VCaP (cell line): ENCODE results near the gene PHLDB2.

Experiments used
- H3K27ac ChIP-seq: fragments of 450-650 bp; 2 replicates; pipeline ENCODE4 v1.5.1; 2017
- TF ChIP-seq, protein P1 (sequence below): fragments of 450-650 bp; conservative IDR thresholded peaks from 2 replicates; pipeline ENCODE4 v1.5.1; 2017; ENCODE audit warnings: mild to moderate bottlenecking, moderate library complexity

PHLDB2 gene

DNA sequence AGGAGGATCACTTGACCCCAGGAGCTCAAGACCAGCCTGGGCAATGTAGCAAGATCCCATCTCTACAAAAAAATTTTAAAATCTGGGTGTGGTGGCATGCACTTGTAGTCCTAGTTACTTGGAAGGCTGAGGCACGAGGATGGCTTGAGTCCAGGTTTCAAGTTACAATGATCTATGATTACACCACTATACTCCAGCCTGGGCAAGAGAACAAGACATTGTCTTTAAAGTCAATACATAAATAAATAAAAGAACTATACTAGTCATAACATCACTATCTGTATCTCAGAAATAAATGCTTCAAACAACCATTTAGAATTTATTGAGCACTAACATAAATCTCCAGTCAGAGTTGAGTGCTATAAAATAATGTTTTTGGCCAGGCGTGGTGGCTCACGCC, 8.5 kb upstream of the PHLDB2 start:
- TF ChIP-seq, protein P1, sequence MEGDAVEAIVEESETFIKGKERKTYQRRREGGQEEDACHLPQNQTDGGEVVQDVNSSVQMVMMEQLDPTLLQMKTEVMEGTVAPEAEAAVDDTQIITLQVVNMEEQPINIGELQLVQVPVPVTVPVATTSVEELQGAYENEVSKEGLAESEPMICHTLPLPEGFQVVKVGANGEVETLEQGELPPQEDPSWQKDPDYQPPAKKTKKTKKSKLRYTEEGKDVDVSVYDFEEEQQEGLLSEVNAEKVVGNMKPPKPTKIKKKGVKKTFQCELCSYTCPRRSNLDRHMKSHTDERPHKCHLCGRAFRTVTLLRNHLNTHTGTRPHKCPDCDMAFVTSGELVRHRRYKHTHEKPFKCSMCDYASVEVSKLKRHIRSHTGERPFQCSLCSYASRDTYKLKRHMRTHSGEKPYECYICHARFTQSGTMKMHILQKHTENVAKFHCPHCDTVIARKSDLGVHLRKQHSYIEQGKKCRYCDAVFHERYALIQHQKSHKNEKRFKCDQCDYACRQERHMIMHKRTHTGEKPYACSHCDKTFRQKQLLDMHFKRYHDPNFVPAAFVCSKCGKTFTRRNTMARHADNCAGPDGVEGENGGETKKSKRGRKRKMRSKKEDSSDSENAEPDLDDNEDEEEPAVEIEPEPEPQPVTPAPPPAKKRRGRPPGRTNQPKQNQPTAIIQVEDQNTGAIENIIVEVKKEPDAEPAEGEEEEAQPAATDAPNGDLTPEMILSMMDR: no peak
- no peak overlapping the region for H3K27ac ChIP-seq

DNA sequence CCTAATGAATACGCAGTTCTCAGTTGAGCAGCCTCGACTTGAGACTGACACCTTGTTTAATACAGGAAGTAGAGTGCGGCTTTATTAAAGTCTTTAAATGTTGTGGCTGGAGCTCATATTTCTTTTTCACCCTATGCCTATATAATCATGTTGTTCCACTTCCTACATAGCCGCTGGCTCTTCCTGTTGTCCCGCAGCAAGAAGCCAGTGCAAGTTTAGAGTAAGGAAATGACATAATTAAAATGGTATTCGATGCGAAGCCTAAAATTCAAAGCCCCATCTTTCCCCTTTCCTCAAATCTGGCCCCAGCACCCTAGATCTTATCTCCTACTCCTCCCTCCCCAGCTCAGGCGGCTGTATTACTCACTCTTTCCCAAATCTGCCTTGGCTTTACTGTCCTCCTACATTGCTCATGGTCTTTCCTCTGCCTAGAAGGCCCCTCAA, 7.5 kb upstream of the PHLDB2 start:
- TF ChIP-seq, protein P1: no peak
- H3K27ac ChIP-seq: peak overlapping the region; percentile 24

DNA sequence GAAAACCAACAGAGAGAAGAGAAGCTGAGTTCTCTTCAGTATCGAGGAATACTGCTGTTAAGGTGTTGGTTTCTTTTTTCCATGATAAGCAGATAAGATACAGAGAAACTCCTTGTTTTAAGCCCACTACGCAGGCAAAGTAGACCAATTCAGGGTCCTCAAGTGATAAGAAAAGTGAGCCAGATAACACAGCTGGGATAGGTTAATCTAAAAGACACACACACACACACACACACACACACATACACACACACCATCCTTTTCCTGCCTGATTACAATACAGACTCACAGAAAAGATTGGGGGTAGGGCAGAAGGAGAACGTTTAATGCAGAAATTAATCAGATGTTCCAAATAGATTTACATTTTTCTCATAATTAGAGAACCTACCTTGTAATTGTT, 6.5 kb upstream of the PHLDB2 start:
- no peak overlapping the region for H3K27ac ChIP-seq
- TF ChIP-seq, protein P1: no peak

DNA sequence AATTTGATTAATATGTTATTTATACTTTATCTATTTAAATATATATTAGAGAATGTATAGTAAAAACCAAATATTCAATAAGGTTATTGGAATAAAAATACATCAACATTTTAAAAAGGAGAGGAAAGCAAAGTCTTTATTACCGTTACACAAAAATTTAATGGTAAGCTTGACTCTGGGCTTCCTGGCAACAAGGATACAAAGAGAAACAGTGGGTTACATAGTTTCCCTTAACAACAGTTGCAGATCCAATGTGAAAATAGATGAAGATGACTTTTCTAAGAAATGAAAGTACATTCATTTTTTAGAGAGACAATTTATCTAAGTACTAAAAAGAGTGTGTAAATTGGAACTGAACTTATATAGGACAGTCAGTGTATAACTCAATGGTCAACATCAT, 6.0 kb upstream of the PHLDB2 start:
- no peak overlapping the region for H3K27ac ChIP-seq
- TF ChIP-seq, protein P1: no peak

DNA sequence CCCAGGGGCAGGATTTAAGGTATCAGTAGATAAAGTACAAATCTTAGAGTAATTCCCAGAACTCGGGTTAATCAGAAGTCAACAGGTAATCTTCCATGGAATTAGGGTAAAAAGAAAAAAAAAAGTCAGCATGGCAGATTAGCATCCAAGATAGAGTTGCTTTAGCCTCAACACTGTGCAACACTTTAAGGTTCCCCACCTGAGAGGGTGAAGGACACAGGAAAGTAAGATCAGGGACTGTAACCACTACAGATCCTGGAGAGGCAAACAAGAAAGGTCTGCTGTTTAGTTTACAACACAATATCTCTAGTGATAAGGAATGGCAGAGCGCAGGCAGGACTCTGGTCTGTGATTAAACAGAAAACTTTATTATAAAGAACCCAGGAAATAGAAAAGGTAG, 4.1 kb upstream of the PHLDB2 start:
- TF ChIP-seq, protein P1: no peak

DNA sequence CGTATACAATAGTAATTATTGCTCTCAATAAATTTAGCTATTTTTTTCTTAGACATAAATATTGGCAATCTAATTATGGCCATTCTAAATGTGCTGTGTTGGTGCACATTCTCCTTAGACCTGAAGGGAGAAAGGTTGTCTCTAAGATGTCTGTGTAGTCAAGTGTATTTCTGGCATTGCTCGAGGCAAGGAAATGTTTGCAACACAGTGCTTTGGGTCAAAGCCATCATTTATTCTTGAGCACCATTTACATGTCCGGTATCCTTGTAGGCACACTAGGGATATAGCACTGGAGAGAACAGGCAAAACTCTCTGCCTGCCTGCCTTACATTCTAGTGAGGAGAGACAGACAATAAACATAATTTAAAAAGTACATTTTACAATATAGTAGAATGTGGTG, 2.6 kb upstream of the PHLDB2 start:
- TF ChIP-seq, protein P1: no peak
- no peak overlapping the region for H3K27ac ChIP-seq

More for the DNA sequence above, 4.1 kb upstream of the PHLDB2 start:
- no peak overlapping the region for H3K27ac ChIP-seq

DNA sequence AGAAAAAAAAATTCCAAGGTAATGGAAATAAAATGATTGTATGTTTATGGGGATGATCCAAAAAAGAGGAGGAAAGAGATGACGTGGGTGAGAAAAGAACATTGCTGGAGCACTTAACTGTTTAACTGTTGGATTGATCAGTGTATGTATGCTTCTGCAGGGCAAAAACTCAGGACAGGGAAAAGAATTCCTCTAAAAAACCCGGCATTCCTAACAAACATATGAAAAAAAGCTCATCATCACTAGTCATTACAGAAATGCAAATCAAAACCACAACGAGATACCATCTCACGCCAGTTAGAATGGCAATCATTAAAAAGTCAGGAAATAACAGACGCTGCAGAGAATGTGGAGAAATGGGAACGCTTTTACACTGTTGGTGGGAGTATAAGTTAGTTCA, 1.6 kb upstream of the PHLDB2 start:
- TF ChIP-seq, protein P1: no peak
- no peak overlapping the region for H3K27ac ChIP-seq

DNA sequence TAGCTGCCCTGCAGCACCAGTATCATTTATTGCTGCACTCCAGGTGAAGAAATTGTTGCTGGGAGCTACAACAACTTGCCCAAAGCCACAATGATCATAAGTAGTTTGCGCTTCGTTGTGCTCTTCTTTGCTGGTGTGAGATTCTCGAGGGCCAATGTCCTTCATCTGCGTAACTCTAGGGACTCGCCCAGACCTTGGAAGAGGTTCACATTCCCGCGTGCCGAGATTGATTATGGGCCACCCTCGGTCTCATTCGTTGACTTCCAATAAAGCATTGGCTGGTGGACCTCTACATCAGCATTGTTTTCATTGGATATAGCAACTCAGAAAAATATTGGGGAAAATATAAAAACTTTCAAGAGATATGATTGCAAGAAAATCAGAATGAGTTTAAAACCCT, 423 bp upstream of the PHLDB2 start:
- peak overlapping the region; percentile 73 for H3K27ac ChIP-seq
- TF ChIP-seq, protein P1: no peak
